Esophagus squamous epithelium (tissue), 4 donors: Measurements from ENCODE around the gene MRPS15.

Experiments
- POLR2A ChIP-seq, 4 donors: fragments of 450-650 bp; IDR thresholded peaks; one replicate each; pipeline ENCODE4 v1.6.1; 2017; ENCODE audit warnings: antibody characterized with exemption in 4 of 4, mild to moderate bottlenecking in 4 of 4, moderate library complexity in 3 of 4
- TF ChIP-seq, protein P1 (sequence below), 6 experiments: fragments of 450-650 bp in 4 of 6; fragments of 200-600 bp in 2 of 6; sonication (generic) in 2 of 6; IDR thresholded peaks; one replicate each; pipeline ENCODE4 v1.5.1; 2016 to 2019; ENCODE audit warnings: antibody characterized with exemption in 6 of 6, mild to moderate bottlenecking in 4 of 6, moderate library complexity in 4 of 6

- no peak for TF ChIP-seq POLR2A (IDR thresholded peaks at IDR 0.05)
- TF ChIP-seq, protein P1, sequence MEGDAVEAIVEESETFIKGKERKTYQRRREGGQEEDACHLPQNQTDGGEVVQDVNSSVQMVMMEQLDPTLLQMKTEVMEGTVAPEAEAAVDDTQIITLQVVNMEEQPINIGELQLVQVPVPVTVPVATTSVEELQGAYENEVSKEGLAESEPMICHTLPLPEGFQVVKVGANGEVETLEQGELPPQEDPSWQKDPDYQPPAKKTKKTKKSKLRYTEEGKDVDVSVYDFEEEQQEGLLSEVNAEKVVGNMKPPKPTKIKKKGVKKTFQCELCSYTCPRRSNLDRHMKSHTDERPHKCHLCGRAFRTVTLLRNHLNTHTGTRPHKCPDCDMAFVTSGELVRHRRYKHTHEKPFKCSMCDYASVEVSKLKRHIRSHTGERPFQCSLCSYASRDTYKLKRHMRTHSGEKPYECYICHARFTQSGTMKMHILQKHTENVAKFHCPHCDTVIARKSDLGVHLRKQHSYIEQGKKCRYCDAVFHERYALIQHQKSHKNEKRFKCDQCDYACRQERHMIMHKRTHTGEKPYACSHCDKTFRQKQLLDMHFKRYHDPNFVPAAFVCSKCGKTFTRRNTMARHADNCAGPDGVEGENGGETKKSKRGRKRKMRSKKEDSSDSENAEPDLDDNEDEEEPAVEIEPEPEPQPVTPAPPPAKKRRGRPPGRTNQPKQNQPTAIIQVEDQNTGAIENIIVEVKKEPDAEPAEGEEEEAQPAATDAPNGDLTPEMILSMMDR (IDR thresholded peaks at IDR 0.05) = no peak
Observed at GRCh38 chr1:36472656-36473055, 8.5 kb upstream of the MRPS15 start.
